HepG2 (cell line): ENCODE data around the gene TTN. TPM values are rescaled to one million over a fixed set of nuclear protein-coding genes. Genes with fewer than 3 reads are reported as not detected.
A peak's percentile ranks its signal among the peaks of the same experiment; 100 is the strongest.

Experiments
- ATAC-seq: fragments of 200-7000 bp; cut with Tn5 transposase; 3 replicates; pipeline ENCODE4 v1.9.1; 2020; ENCODE audit warnings: mild to moderate bottlenecking, moderate library complexity
- BruUV-seq: library from RNA; stranded (reverse); fragments of 400-500 nt; replicated peaks from 2 replicates; lab custom pipeline; 2021; lab: Mats Ljungman, UMichigan
- CTCF ChIA-PET: fragments of 300-600 bp; formaldehyde crosslinking; extraction: SDS; loops from one replicate; lab custom pipeline; 2021; ENCODE audit warnings: low total read pairs, inconsistent platforms, low intra/inter-chr PET ratio; lab: Yijun Ruan, JAX
- POLR2A ChIA-PET: fragments of 350-600 bp; sonication (Branson Sonifier 250); formaldehyde crosslinking; loops from one replicate; lab custom pipeline; 2020; ENCODE audit warnings: antibody characterized with exemption, inconsistent platforms; lab: Yijun Ruan, JAX
- DNase-seq: peaks from one replicate; pipeline ENCODE4 v3.0.0-alpha.2; 2015; ENCODE audit warnings: low spot score
- FAIRE-seq: peaks from 3 replicates; lab custom pipeline; 2011; peaks lifted over from hg19 to GRCh38; lab: Jason Lieb, UNC
- H2AFZ ChIP-seq: one replicate; pipeline ENCODE4 v1.6.1; 2011; ENCODE audit warnings: low read length, inconsistent platforms
- H3K27ac ChIP-seq: fragments of 300-600 bp; 3 replicates; pipeline ENCODE4 v1.8.0; 2011; ENCODE audit warnings: mixed run types, mild to moderate bottlenecking, mixed read lengths, low read length, inconsistent platforms; ENCODE audit not compliant: insufficient read depth; ENCODE audit errors: extremely low read length
- H3K27me3 ChIP-seq, 2 experiments: fragments of 200-600 bp in 1 of 2; 2 replicates in 1 of 2; 3 replicates in 1 of 2; pipeline versions ENCODE4 v1.6.0 to v1.8.0; 2011; ENCODE audit warnings: low read length in 2 of 2, mild to moderate bottlenecking in 2 of 2, moderate library complexity in 2 of 2, inconsistent platforms in 1 of 2; ENCODE audit not compliant: insufficient read depth in 2 of 2, control insufficient read depth in 1 of 2
- H3K36me3 ChIP-seq, 2 experiments: fragments of 200-600 bp in 1 of 2; replicated peaks in 1 of 2; 2 replicates in 1 of 2; 3 replicates in 1 of 2; pipeline versions ENCODE4 v1.5.1 to v1.8.0; 2011; ENCODE audit warnings: low read length in 2 of 2, inconsistent platforms in 1 of 2; ENCODE audit not compliant: insufficient read depth in 2 of 2, control insufficient read depth in 1 of 2
- H3K4me1 ChIP-seq: 2 replicates; pipeline ENCODE4 v1.5.1; 2012; ENCODE audit warnings: low read length, inconsistent platforms; ENCODE audit not compliant: insufficient read depth
- H3K4me2 ChIP-seq: 2 replicates; pipeline ENCODE4 v1.6.0; 2011; ENCODE audit warnings: low read depth, low read length, inconsistent platforms
- H3K4me3 ChIP-seq, 3 experiments: fragments of 200-600 bp in 1 of 3; sonication (generic), shearing (Covaris generic) in 1 of 3; replicated peaks in 1 of 3; 2 replicates each; pipeline ENCODE4 v1.5.1; 2011 to 2016; ENCODE audit warnings: low read length in 3 of 3, inconsistent platforms in 2 of 3, low read depth in 2 of 3, mild to moderate bottlenecking in 2 of 3, control low read depth in 1 of 3, mixed read lengths in 1 of 3; ENCODE audit not compliant: insufficient read depth in 1 of 3
- H3K79me2 ChIP-seq: one replicate; pipeline ENCODE4 v1.6.1; 2011; ENCODE audit warnings: low read length, inconsistent platforms; ENCODE audit not compliant: insufficient read depth
- H3K9ac ChIP-seq: 2 replicates; pipeline ENCODE4 v1.6.0; 2011; ENCODE audit warnings: mild to moderate bottlenecking, low read depth, low read length, inconsistent platforms; ENCODE audit not compliant: insufficient read depth
- H3K9me3 ChIP-seq: 2 replicates; pipeline ENCODE4 v1.5.1; 2012; ENCODE audit warnings: mild to moderate bottlenecking, low read length
- H4K20me1 ChIP-seq: 2 replicates; pipeline ENCODE4 v1.6.0; 2011; ENCODE audit warnings: inconsistent platforms, mild to moderate bottlenecking, low read length, moderate library complexity; ENCODE audit not compliant: insufficient read depth
- AGO1 ChIP-seq: fragments of 200-400 bp; formaldehyde crosslinking; IDR thresholded peaks from 2 replicates; pipeline ENCODE4 v1.6.1; 2017; ENCODE audit warnings: mild to moderate bottlenecking, low read depth, low read length, moderate library complexity; ENCODE audit not compliant: poor library complexity, severe bottlenecking
- CEBPB ChIP-seq: IDR thresholded peaks from 2 replicates; pipeline ENCODE4 v1.6.1; 2011; ENCODE audit warnings: low read depth, low read length, improper control_type of control experiment, borderline replicate concordance
- E2F5 ChIP-seq: sonication (generic); formaldehyde crosslinking; conservative IDR thresholded peaks from 2 replicates; pipeline ENCODE4 v1.4.0; 2020; ENCODE audit warnings: missing genetic modification reagents
- HOXA5 ChIP-seq: sonication (generic); formaldehyde crosslinking; IDR thresholded peaks from 2 replicates; pipeline ENCODE4 v1.4.0; 2020; ENCODE audit warnings: missing genetic modification reagents
- MBNL3 ChIP-seq: fragments of 250-450 bp; sonication (Bioruptor Pico); conservative IDR thresholded peaks from 2 replicates; pipeline ENCODE4 v1.8.0; 2022; ENCODE audit warnings: mild to moderate bottlenecking, inconsistent platforms
- ZNF264 ChIP-seq: sonication (generic); formaldehyde crosslinking; IDR thresholded peaks from 2 replicates; pipeline ENCODE4 v1.4.0; 2020; ENCODE audit warnings: missing genetic modification reagents
- WGBS: methylation state at CpG from one replicate; pipeline ENCODE4 v1.1.6; 2017; ENCODE audit warnings: low lambda C conversion rate; 5-methylcytosine and 5-hydroxymethylcytosine counted together
- in situ Hi-C: cut with HindIII; loops from 2 replicates; pipeline ENCODE4 v1.10.0; 2017; ENCODE audit warnings: low pct_unique_long_range_greater_than_20kb; ENCODE audit not compliant: extremely low pct_ligation_motif_present
- intact Hi-C: fragments of 100-400 bp; cut with micrococcal nuclease; formaldehyde crosslinking; loops from one replicate; pipeline ENCODE4 v1.10.0; 2022; ENCODE audit not compliant: unreplicated experiment
- polyA plus RNA-seq, 8 experiments: library from polyadenylated mRNA; depleted of rRNA in 3 of 8; stranded (reverse) in 7 of 8; unstranded in 1 of 8; fragments of >200 nt; fragmentation: Illumina TruSeq in 4 of 8; extraction: Trizol in 4 of 8; gene quantifications; 2 replicates each; pipeline versions ENCODE4 v1.2.1 to v1.2.3, GENCODE V29; 2011 to 2016; ENCODE audit warnings: low read depth in 4 of 8, missing spikeins in 1 of 8, mixed read lengths in 1 of 8; ENCODE audit not compliant: insufficient read depth in 1 of 8
- total RNA-seq, 5 experiments: library from RNA; depleted of rRNA; stranded (reverse); fragments of >200 nt; fragmentation: Illumina TruSeq; extraction: Trizol; gene quantifications; 2 replicates each; pipeline ENCODE4 v1.2.3, GENCODE V29; 2016; ENCODE audit warnings: low read depth in 1 of 5
- TF ChIP-seq, protein P1 (sequence below): sonication (generic); formaldehyde crosslinking; IDR thresholded peaks from 2 replicates; pipeline ENCODE4 v1.4.0; 2020; ENCODE audit warnings: missing genetic modification reagents

Gene TTN
- total and polyA plus RNA-seq, 2 of the 13 experiments (the other 11 are each of a cell fraction or from before 2014, with no cell fraction given), result under 0.01 TPM

GRCh38 chr2:178787155-178787554, 20.1 kb downstream of the TTN start:
- ATAC-seq, result no peak
- no peaks in the 10 kb centered on the region for H3K36me3 ChIP-seq
- no peak for DNase-seq
- TF ChIP-seq CEBPB (peak; percentile 34; the same call in 1 of the 2 replicates), HOXA5 (CRISPR knock-in tag) (no peak)
- TF ChIP-seq, all 625 proteins: peak for 1
- Histone ChIP-seq H3K9me3 (no peaks in the 10 kb centered on the region), H3K9ac (no peak overlapping the region), H3K4me2 (no peak overlapping the region), H3K27ac (no peak overlapping the region), H3K27me3 (peaks cover 0 to 9% of the 10 kb centered on the region in 2 experiments; a peak in 1 of 5 replicates), H4K20me1 (no peaks in the 10 kb centered on the region), H3K4me3 (no peak overlapping the region), H3K4me1 (no peaks in the 10 kb centered on the region), H3K79me2 (no peaks in the 10 kb centered on the region), H2AFZ (no peak overlapping the region)
- 1% methylated on average over 2 of the region's 2 CpGs for WGBS
- CTCF ChIA-PET, result no interaction called here
- intact Hi-C loops, result no loop called here
- no peak for FAIRE-seq
- BruUV-seq, result no TSS peak
- POLR2A ChIA-PET, result no interaction called here
- in situ Hi-C loops, result no loop called here

- in situ Hi-C loops (no loop called here), intact Hi-C loops (no loop called here)
- no peak overlapping the region for H3K4me3 ChIP-seq
- DNase-seq, result no peak
- no peaks in the 10 kb centered on the region for H3K79me2 ChIP-seq
- ChIA-PET POLR2A (no interaction called here), CTCF (no interaction called here)
- no peaks in the 10 kb centered on the region for H3K4me1 ChIP-seq
- no peak for FAIRE-seq
- 57% methylated on average over 10 of the region's 10 CpGs for WGBS
- no peaks in the 10 kb centered on the region for H3K36me3 ChIP-seq
- H2AFZ ChIP-seq, result no peak overlapping the region
- H3K27me3 ChIP-seq, result no peaks in the 10 kb centered on the region
- TF ChIP-seq, protein P1, sequence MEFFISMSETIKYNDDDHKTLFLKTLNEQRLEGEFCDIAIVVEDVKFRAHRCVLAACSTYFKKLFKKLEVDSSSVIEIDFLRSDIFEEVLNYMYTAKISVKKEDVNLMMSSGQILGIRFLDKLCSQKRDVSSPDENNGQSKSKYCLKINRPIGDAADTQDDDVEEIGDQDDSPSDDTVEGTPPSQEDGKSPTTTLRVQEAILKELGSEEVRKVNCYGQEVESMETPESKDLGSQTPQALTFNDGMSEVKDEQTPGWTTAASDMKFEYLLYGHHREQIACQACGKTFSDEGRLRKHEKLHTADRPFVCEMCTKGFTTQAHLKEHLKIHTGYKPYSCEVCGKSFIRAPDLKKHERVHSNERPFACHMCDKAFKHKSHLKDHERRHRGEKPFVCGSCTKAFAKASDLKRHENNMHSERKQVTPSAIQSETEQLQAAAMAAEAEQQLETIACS (CRISPR knock-in tag), result no peak
- TF ChIP-seq MBNL3 (CRISPR knock-in tag) (no peak), AGO1 (no peak), E2F5 (no peak), ZNF264 (CRISPR knock-in tag) (no peak)
- H3K4me2 ChIP-seq, result no peak overlapping the region
- H3K9ac ChIP-seq, result no peak overlapping the region
- no peak overlapping the region for H3K27ac ChIP-seq
- no peaks in the 10 kb centered on the region for H3K9me3 ChIP-seq
- BruUV-seq, result no TSS peak
- no peaks in the 10 kb centered on the region for H4K20me1 ChIP-seq
- ATAC-seq, result no peak
Measured at GRCh38 chr2:178783889-178784288, 23.3 kb downstream of the TTN start.
